22Rv1 (cell line): ENCODE measurements around the gene TOPAZ1.

Source experiments
- ZFX ChIP-seq: fragments of 450-650 bp; IDR thresholded peaks from 2 replicates; pipeline ENCODE4 v1.6.1; 2017; ENCODE audit warnings: antibody characterized with exemption, borderline replicate concordance
- TF ChIP-seq, protein P1 (sequence below): fragments of 450-650 bp; IDR thresholded peaks from 2 replicates; pipeline ENCODE4 v1.5.1; 2017; ENCODE audit warnings: mild to moderate bottlenecking

DNA sequence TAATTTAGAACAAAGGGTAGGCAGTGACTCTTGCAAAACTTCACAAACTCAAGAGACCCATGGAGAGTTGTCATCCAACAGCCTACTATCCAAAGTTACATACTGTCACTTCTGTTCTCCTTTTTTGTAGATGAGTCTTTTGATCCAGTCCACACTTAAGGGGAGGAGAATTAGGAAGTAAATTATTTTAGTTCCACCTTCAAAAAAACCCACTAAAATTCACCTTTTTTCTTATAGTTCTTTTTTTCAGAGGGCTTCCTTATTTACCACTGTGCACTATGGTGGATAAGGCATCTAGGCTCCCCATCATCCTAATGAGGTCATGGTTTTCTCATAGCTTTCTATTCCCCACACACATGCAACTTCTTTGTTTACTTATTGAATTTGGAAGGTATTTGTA is 88.3 kb downstream of the TOPAZ1 start:
- TF ChIP-seq, protein P1, sequence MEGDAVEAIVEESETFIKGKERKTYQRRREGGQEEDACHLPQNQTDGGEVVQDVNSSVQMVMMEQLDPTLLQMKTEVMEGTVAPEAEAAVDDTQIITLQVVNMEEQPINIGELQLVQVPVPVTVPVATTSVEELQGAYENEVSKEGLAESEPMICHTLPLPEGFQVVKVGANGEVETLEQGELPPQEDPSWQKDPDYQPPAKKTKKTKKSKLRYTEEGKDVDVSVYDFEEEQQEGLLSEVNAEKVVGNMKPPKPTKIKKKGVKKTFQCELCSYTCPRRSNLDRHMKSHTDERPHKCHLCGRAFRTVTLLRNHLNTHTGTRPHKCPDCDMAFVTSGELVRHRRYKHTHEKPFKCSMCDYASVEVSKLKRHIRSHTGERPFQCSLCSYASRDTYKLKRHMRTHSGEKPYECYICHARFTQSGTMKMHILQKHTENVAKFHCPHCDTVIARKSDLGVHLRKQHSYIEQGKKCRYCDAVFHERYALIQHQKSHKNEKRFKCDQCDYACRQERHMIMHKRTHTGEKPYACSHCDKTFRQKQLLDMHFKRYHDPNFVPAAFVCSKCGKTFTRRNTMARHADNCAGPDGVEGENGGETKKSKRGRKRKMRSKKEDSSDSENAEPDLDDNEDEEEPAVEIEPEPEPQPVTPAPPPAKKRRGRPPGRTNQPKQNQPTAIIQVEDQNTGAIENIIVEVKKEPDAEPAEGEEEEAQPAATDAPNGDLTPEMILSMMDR, result no peak
- TF ChIP-seq ZFX, result no peak
